ENCODE results near the gene DEDD2.

DNA sequence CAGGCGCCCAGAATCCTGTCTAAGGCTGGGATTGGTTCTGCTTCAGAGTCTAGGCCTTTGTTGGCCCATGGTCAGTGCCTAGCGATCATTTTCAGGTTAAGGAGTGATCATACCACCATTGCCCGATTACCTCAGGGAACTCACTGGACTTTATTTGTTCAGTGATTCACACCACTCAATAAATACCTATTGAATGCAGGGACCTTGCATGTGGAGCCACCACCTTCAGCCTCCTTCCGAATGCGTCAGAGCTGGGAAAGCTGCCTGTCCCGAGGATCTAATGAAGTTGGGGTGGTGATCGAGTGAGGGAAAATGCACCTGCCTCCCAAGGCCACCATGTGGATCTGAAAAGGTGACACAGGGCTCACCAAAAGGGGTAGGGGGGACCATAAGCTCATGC lies 45.2 kb downstream of the DEDD2 start:
- TF ChIP-seq, protein P1, sequence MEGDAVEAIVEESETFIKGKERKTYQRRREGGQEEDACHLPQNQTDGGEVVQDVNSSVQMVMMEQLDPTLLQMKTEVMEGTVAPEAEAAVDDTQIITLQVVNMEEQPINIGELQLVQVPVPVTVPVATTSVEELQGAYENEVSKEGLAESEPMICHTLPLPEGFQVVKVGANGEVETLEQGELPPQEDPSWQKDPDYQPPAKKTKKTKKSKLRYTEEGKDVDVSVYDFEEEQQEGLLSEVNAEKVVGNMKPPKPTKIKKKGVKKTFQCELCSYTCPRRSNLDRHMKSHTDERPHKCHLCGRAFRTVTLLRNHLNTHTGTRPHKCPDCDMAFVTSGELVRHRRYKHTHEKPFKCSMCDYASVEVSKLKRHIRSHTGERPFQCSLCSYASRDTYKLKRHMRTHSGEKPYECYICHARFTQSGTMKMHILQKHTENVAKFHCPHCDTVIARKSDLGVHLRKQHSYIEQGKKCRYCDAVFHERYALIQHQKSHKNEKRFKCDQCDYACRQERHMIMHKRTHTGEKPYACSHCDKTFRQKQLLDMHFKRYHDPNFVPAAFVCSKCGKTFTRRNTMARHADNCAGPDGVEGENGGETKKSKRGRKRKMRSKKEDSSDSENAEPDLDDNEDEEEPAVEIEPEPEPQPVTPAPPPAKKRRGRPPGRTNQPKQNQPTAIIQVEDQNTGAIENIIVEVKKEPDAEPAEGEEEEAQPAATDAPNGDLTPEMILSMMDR (conservative IDR thresholded peaks at IDR 0.05) = no peak
- TF ChIP-seq EZH2 (IDR thresholded peaks at IDR 0.05; ENCODE audit: low read depth) = no peak
